ENCODE measurements around the gene CSMD2.

DNA sequence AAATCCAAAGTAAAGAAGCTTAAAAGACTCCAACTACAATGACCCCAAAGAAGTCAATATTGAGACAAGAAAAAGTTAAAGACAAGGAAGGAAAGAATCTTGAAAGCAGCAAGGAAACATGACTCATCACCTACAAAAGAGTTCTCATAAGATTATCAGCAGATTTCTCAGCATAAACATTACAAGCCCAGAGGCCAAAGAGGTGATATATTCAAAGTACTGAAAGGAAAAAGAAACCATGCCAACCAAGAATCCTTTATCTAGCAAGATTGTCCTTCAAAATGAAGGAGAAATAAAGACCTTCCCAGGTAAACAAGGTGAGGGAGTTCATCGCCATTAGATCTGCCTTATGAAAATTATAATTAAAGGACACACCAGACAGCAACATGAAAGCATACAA, 49.8 kb downstream of the CSMD2 start:
- TF ChIP-seq, protein P1, sequence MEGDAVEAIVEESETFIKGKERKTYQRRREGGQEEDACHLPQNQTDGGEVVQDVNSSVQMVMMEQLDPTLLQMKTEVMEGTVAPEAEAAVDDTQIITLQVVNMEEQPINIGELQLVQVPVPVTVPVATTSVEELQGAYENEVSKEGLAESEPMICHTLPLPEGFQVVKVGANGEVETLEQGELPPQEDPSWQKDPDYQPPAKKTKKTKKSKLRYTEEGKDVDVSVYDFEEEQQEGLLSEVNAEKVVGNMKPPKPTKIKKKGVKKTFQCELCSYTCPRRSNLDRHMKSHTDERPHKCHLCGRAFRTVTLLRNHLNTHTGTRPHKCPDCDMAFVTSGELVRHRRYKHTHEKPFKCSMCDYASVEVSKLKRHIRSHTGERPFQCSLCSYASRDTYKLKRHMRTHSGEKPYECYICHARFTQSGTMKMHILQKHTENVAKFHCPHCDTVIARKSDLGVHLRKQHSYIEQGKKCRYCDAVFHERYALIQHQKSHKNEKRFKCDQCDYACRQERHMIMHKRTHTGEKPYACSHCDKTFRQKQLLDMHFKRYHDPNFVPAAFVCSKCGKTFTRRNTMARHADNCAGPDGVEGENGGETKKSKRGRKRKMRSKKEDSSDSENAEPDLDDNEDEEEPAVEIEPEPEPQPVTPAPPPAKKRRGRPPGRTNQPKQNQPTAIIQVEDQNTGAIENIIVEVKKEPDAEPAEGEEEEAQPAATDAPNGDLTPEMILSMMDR (conservative IDR thresholded peaks at IDR 0.05; ENCODE audit: low read depth, low read length): no peak
- TF ChIP-seq EZH2 (IDR thresholded peaks at IDR 0.05; ENCODE audit: borderline replicate concordance, low read depth, low read length, poor library complexity, severe bottlenecking): no peak
